ENCODE measurements around the gene SOBP. TPM values are rescaled to one million over a fixed set of nuclear protein-coding genes. Genes with fewer than 3 reads are reported as not detected.

Gene SOBP
- polyA plus RNA-seq, 2 of the 4 experiments (the other 2 are of a cell fraction) = 0.18 to 0.53 TPM

DNA sequence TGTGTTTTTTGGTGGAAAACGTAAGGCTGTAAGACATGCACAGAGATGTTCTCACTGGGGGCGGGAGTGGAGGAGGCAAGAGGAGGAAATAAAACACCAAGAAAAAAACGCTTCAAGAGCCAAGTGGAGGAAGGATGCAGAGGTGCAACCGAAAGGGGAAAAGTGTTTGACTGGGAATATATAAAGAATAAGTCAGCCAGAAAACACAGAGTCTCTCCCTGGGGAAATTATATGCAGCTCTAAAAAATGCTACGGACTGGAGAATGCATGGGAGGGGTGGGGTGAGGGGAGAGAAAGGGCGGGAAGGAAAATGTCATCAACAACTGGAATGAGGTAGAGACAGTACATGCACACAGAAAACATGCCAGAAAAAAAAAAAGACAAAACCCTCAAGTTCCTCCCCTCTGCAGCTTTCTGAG, 200.7 kb downstream of the SOBP start:
- WGBS (ENCODE audit: missing lambda C conversion rate) = 64% methylated on average over 6 of the region's 6 CpGs
- H3K4me2 ChIP-seq = no peak overlapping the region
- POLR2A ChIA-PET = no interaction called here
- FAIRE-seq = no peak
- H3K9me3 ChIP-seq = no peaks in the 10 kb centered on the region
- H3K27ac ChIP-seq = no peak overlapping the region
- CTCF ChIA-PET = no interaction called here
- H3K4me1 ChIP-seq = no peaks in the 10 kb centered on the region
- no peak for TF ChIP-seq CEBPB (IDR thresholded peaks at IDR 0.05)
- no peak for TF ChIP-seq GATA3 (IDR thresholded peaks at IDR 0.05; ENCODE audit: borderline replicate concordance)
- TF ChIP-seq KDM5A (IDR thresholded peaks at IDR 0.05) = no peak
- TF ChIP-seq ZSCAN20 (CRISPR knock-in tag; IDR thresholded peaks at IDR 0.05) = no peak
- no peak for TF ChIP-seq RNF2 (IDR thresholded peaks at IDR 0.05; ENCODE audit: borderline replicate concordance, low read depth)
- TF ChIP-seq, protein P1, sequence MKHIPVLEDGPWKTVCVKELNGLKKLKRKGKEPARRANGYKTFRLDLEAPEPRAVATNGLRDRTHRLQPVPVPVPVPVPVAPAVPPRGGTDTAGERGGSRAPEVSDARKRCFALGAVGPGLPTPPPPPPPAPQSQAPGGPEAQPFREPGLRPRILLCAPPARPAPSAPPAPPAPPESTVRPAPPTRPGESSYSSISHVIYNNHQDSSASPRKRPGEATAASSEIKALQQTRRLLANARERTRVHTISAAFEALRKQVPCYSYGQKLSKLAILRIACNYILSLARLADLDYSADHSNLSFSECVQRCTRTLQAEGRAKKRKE (CRISPR knock-in tag; IDR thresholded peaks at IDR 0.05; ENCODE audit: low read depth) = no peak
- TF ChIP-seq, protein P2, sequence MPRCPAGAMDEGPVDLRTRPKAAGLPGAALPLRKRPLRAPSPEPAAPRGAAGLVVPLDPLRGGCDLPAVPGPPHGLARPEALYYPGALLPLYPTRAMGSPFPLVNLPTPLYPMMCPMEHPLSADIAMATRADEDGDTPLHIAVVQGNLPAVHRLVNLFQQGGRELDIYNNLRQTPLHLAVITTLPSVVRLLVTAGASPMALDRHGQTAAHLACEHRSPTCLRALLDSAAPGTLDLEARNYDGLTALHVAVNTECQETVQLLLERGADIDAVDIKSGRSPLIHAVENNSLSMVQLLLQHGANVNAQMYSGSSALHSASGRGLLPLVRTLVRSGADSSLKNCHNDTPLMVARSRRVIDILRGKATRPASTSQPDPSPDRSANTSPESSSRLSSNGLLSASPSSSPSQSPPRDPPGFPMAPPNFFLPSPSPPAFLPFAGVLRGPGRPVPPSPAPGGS (IDR thresholded peaks at IDR 0.05) = no peak
- no peak for TF ChIP-seq HEYL (CRISPR knock-in tag; IDR thresholded peaks at IDR 0.05)
- TF ChIP-seq, protein P3, sequence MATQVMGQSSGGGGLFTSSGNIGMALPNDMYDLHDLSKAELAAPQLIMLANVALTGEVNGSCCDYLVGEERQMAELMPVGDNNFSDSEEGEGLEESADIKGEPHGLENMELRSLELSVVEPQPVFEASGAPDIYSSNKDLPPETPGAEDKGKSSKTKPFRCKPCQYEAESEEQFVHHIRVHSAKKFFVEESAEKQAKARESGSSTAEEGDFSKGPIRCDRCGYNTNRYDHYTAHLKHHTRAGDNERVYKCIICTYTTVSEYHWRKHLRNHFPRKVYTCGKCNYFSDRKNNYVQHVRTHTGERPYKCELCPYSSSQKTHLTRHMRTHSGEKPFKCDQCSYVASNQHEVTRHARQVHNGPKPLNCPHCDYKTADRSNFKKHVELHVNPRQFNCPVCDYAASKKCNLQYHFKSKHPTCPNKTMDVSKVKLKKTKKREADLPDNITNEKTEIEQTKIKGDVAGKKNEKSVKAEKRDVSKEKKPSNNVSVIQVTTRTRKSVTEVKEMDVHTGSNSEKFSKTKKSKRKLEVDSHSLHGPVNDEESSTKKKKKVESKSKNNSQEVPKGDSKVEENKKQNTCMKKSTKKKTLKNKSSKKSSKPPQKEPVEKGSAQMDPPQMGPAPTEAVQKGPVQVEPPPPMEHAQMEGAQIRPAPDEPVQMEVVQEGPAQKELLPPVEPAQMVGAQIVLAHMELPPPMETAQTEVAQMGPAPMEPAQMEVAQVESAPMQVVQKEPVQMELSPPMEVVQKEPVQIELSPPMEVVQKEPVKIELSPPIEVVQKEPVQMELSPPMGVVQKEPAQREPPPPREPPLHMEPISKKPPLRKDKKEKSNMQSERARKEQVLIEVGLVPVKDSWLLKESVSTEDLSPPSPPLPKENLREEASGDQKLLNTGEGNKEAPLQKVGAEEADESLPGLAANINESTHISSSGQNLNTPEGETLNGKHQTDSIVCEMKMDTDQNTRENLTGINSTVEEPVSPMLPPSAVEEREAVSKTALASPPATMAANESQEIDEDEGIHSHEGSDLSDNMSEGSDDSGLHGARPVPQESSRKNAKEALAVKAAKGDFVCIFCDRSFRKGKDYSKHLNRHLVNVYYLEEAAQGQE (IDR thresholded peaks at IDR 0.05) = no peak
- TF ChIP-seq RARB (CRISPR knock-in tag; IDR thresholded peaks at IDR 0.05) = no peak
- DNase-seq (ENCODE audit: low read depth in 1 of 2, low spot score in 1 of 2) = no peak
- no peak for ATAC-seq
- H3K4me3 ChIP-seq = no peak overlapping the region

DNA sequence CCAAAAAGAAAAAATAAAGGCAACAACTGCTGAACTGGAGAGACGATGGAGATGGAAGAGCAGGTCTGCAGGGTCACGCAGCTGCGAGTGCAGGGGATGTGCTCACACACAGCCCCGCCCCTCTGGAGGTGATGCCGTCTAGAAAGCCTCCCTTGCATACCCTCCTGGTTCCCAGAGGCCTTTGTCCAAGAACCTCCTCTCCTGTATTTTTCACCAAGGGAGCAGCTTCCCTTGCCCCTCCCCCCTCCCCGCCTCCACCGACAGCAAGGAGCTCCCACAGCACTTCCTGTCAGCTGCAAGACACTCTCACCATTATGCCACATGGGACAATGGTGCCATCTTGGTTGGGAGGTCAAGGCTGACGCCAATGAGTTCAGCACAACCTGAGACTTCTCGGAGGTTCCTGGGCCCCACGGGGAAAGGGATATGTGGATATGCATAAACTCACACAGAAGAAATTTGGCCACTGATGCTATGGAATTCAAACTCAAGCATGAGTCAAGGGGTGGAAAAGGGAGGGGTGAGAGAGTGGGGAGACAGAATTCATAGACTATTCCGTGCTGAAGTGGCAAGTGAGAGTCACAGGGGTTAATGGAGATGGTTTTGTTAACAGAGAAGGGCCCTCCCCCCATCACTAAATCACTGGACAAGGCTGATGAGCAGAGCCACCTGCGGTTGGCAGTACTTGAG, 201.3 kb downstream of the SOBP start:
- ChIA-PET CTCF (interaction anchor here (1.6 kb wide), 1 partner anchor 9 kb away, joined by 3 read pairs; no protein-coding TSS in a partner anchor), POLR2A (no interaction called here)
- no peak for DNase-seq (ENCODE audit: low read depth in 1 of 2, low spot score in 1 of 2)
- no peak for TF ChIP-seq PHF8 (IDR thresholded peaks at IDR 0.05; ENCODE audit: borderline replicate concordance, low read depth)
- TF ChIP-seq HOXA7 (CRISPR knock-in tag; IDR thresholded peaks at IDR 0.05) = no peak
- no peak for TF ChIP-seq FOSB (CRISPR knock-in tag; IDR thresholded peaks at IDR 0.05)
- no peak for TF ChIP-seq CBX2 (IDR thresholded peaks at IDR 0.05; ENCODE audit: borderline replicate concordance, low read depth)
- Histone ChIP-seq H3K4me1 (no peaks in the 10 kb centered on the region), H3K4me3 (no peak overlapping the region), H3K4me2 (no peak overlapping the region), H3K27ac (no peak overlapping the region), H3K9me3 (no peaks in the 10 kb centered on the region)
- no peak for FAIRE-seq
- ATAC-seq = no peak
- WGBS (ENCODE audit: missing lambda C conversion rate) = 64% methylated on average over 9 of the region's 12 CpGs

DNA sequence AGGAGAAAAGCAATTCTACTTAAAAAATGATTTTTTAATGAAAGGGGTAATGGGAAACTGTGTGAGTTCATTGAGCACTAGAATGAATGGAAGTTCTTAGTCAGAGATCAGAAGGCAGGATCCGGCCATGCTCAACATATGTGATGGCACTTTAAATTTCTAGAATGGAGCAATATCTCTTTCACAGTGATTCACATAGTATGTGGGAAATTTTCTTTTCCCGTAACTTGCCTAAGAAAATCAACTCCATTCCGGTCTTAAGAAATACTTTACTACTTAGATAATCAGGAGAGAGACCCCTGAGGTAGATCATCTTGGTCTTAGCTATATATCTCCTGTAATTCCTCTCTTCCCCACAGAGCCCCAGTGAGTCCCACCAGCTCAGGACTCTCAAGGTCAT, 202.4 kb downstream of the SOBP start:
- Histone ChIP-seq H3K9me3 (no peaks in the 10 kb centered on the region), H3K4me2 (no peak overlapping the region), H3K4me1 (no peaks in the 10 kb centered on the region), H3K4me3 (no peak overlapping the region), H3K27ac (no peak overlapping the region)
- TF ChIP-seq, protein P3 (IDR thresholded peaks at IDR 0.05) = no peak
- TF ChIP-seq ZC3H11A (IDR thresholded peaks at IDR 0.05) = no peak
- TF ChIP-seq, protein P4, sequence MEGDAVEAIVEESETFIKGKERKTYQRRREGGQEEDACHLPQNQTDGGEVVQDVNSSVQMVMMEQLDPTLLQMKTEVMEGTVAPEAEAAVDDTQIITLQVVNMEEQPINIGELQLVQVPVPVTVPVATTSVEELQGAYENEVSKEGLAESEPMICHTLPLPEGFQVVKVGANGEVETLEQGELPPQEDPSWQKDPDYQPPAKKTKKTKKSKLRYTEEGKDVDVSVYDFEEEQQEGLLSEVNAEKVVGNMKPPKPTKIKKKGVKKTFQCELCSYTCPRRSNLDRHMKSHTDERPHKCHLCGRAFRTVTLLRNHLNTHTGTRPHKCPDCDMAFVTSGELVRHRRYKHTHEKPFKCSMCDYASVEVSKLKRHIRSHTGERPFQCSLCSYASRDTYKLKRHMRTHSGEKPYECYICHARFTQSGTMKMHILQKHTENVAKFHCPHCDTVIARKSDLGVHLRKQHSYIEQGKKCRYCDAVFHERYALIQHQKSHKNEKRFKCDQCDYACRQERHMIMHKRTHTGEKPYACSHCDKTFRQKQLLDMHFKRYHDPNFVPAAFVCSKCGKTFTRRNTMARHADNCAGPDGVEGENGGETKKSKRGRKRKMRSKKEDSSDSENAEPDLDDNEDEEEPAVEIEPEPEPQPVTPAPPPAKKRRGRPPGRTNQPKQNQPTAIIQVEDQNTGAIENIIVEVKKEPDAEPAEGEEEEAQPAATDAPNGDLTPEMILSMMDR (IDR thresholded peaks at IDR 0.05) = no peak
- no peak for TF ChIP-seq MAZ (IDR thresholded peaks at IDR 0.05; ENCODE audit: borderline replicate concordance, low read depth, low read length)
- no peak for TF ChIP-seq NFE2L2 (conservative IDR thresholded peaks at IDR 0.05; ENCODE audit: low read length)
- TF ChIP-seq TP53 (CRISPR knock-in tag; IDR thresholded peaks at IDR 0.05) = no peak
- TF ChIP-seq EP300 (IDR thresholded peaks at IDR 0.05) = no peak
- ChIA-PET POLR2A (no interaction called here), CTCF (interaction anchor here (1.5 to 1.6 kb wide), 2 partner anchors 8 to 18 kb away, joined by 3 to 5 read pairs; no protein-coding TSS in a partner anchor)
- DNase-seq (ENCODE audit: low read depth in 1 of 2, low spot score in 1 of 2) (no peak), ATAC-seq (no peak), FAIRE-seq (no peak)
- whole genome bisulfite sequencing (ENCODE audit: missing lambda C conversion rate) = 79% methylated on average over 3 of the region's 3 CpGs

All from A549 (cell line).